Hypothalamus (tissue), 51 donors: Measurements from ENCODE around the gene GRM7.
A peak's percentile ranks its signal among the peaks of the same experiment; 100 is the strongest.

Experiments used
- DNase-seq, 51 donors: peaks; one replicate each; lab custom pipeline; 2025; lab: John Stamatoyannopoulos, UW

The GRM7 gene

DNA sequence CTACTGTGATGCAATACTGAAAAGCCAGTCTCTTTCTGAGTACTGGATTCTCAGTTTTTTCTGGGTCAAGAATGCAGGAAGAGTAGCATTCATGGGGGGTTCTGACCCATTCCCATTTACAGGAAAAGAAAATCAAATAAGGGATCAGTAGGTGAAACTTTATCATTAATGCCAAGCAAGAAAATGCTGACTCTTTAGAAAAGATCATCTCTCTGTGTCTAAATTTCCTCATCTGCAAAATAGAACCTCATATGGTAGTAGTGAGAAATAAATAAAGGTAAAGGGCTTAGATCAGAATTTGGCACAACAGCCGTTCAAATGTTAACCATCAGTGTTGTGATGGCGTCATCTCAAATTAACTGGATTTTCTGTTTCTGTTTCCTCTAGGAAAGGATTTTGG, 833.1 kb downstream of the GRM7 start:
- no peak for DNase-seq

DNA sequence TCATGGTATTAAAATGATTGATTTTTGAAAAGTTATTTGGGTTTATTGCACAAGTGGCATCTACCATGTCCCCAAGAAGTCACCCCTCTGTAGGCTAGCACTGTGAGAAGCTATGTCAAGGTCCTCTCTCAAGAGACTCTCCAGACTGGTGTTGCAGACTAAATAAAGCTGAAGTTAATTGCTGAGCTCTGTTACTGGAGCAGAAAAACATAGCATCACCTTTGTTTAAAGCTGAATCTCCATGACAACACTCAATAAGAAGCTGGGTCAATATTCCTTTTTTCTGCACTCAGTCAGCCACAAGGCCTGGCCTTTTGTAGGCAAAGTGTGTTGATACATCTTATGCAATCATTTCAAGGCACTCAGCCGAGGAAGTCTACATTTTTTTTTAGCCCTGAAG, 834.1 kb downstream of the GRM7 start:
- DNase-seq: peak in 2 of 51 donors; percentile 7 to 27

DNA sequence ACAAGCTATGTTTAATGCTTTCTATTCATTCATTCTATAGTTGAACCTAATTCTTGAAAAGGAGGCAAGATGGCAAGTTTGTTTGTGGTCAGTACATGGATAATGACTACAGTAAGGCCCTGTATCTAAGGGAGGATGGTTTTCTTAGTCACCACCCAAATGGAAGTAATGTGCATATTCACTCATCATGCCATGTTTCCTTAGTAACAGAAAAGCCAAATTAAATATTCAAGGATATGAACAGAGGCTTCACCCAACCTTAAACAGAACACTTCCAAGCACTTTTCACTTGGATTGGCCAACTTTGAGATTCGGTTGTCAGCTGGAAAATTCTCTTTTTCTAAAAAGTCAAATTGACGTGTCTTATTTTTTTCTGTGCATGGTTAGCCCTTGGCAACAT, 835.4 kb downstream of the GRM7 start:
- no peak for DNase-seq

DNA sequence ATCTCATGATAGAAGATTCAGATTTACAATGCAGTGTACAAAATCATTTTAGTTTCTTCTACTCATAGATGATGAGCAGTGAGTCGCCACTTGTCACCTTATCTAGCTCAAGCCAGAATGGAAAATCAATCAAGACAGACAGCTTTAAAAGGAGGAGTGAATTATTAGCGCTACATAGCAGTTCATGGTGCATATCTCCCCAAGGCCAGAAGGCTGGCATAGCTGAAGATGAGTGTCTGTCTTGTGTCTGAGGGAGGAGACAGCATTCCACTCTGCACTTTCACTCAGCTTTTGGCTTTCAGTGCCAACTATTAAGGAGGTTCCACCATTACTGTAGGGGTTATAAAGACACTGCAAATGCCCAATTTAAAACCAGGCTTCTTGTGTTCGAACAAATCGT, 836.6 kb downstream of the GRM7 start:
- no peak for DNase-seq

DNA sequence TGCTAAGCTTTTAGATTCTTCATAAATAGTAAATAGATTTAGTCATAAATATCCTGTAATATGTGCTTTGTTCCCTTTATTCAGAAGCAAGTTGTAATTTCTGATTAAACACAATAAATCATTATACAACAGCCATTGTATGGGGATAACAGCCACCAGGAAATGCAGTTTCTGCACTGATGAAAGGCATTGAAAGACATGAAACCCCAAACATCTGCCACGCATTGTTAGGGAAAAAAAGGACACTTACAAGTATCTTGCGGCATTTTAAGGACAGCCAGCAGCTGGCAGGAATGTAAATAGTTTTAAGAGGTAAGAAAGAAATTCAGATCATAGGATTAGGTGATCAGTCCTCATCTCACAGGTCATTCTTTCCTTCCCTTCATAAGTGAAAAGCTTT, 839.6 kb downstream of the GRM7 start:
- DNase-seq: peak in 1 of 51 donors; percentile 26

DNA sequence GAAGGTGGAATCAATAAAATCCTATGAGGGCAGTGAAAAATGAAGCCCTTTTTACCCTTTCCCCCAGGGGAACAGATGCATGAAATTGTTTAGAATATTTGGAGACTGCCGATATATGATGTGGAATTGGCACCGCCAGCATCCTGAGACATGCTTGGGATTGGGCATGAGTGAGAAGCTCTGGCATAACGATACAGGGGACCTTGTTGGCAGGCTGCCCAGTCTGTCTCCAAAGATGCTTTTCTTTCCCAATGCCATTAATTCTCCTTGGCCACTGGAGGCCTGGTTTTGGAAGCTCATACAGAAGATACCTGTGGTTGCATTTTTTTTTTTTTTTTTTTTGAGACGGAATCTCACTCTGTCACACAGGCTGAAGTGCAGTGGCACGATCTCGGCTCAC, 840.1 kb downstream of the GRM7 start:
- peak in 2 of 51 donors; percentile 3 for DNase-seq

DNA sequence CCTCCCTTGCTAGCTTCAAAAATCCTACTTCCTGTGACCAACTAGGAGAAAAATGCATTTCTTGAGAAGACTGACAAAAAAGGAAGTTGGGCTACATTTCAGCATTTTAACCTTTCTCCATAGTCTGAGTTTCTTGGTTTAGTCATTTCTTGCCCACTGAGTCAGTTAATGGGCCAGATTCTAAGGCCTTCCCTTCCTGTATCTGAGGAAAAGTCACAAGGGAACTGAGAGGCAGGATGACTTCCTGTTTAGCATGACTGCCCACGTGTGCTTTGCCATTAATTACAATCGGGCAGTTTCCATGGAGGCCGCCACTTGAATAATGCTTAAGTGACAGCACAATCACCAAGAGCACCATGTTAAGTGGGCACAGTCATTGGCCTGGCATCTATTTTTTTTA, 846.3 kb downstream of the GRM7 start:
- DNase-seq: no peak

DNA sequence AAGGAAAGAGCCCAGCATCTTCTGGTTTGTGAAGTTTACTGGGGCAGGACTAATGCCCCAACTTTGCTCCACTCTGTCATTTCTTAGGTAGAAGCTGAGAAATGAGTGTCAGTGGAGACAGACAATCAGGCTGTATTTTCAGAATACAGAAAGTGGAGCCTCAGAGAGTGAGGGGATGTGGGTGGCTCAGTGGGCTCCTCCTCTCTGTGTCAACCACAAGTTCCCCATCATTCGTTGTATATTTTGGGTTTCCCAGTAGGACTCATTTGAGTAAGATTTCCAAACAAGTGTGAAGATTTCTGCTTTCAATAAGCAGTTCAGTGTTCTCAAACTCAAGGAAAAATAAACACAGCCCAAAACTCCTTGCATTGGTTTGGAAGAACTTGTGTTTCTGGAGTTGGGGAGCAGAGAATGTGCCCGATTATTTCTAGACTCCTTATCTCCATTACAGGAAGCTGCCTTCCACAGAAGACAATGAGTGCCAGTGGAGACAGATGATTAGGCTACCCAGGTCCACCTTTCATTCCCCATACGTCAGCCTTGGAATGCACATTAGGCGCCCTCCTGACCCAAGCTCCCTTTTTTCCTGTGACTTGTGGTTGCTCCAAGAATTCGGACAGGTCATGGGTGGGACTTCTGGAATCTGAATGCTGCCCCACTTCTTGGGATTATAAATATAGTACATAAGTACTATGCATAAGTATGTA, 848.6 kb downstream of the GRM7 start:
- no peak for DNase-seq

DNA sequence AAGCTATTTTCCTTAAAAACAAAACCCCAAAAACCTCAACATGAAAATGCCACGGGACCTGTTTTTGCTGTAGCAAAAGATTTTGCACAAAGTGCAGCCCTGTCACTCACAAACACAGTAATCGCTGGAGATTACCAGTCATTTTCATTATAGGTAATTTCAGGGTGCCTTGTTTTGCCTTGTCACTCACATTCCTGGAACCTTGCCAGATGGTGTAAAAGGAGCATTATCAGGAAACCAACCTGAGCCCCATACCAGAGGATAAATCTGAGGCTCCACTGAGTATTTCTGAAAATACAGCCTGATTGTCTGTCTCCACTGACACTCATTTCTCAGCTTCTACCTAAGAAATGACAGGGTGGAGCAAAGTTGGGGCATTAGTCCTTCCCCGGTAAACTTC, 849.4 kb downstream of the GRM7 start:
- DNase-seq: no peak

DNA sequence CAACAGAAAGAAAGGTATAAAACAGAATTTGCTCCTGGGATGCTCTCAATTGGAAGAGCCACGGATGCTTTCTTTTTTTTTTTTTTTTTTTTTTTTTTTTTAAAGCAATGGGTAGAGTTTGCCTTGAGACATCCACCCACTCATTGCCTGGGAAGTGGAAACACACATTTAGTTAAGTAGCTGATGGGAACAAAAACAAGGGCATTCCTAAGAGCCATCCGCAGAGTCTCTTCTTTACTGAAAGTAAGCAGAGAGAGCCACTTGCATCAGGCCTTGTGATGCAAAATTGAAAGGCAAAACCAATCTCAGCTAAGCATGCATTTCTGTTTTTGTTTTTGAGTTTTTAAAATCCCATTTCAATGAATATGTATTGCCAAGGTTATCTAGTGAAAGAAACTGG, 852.8 kb downstream of the GRM7 start:
- DNase-seq: no peak

DNA sequence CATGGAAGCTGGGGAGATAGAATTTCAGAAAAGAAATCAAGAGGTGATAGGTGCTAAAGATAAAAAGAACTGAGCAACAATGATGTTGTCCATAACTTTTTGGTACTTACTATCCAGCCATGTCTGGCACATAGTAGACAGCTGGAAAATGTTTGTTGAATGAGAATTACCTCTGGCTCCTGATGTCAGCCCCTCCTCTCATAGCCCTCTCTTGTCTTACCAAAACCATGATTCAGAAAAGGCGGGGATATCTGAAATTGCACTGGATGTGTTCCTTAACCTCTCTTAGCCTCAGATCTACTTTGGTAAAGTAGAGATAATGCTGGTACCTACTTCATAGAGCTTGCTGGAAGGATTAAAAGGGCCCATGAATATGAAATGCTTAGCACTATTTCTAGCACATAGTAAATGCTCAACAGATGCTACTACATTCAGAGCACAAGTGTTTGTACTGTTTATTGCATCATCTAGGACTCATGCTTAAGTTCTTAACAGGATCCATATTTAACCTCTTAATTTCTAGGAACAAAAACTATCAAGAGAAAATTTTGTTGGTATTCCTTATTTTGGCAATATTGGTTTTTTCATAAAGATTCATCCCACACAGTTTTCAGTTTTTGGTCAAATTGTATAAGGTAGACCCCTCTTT, 859.9 kb downstream of the GRM7 start:
- DNase-seq: no peak

DNA sequence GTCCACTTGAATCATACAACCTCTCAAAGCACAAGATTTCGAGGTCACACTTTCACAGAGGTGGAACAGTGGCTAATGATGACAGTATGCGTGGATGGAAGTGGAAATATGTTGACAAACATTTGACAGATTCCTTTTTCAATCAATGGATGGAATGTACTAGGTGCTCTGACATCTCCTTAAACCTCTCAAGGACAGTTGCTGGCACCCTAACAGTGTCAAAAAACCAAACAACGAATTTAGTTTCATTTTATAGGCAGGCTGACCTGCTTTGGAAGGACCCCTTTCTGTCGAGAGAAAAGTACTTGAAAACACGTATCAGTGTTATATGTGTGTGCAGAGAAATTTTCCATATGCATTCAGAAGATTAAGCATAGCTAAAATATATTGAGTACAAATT, 861.0 kb downstream of the GRM7 start:
- no peak for DNase-seq

DNA sequence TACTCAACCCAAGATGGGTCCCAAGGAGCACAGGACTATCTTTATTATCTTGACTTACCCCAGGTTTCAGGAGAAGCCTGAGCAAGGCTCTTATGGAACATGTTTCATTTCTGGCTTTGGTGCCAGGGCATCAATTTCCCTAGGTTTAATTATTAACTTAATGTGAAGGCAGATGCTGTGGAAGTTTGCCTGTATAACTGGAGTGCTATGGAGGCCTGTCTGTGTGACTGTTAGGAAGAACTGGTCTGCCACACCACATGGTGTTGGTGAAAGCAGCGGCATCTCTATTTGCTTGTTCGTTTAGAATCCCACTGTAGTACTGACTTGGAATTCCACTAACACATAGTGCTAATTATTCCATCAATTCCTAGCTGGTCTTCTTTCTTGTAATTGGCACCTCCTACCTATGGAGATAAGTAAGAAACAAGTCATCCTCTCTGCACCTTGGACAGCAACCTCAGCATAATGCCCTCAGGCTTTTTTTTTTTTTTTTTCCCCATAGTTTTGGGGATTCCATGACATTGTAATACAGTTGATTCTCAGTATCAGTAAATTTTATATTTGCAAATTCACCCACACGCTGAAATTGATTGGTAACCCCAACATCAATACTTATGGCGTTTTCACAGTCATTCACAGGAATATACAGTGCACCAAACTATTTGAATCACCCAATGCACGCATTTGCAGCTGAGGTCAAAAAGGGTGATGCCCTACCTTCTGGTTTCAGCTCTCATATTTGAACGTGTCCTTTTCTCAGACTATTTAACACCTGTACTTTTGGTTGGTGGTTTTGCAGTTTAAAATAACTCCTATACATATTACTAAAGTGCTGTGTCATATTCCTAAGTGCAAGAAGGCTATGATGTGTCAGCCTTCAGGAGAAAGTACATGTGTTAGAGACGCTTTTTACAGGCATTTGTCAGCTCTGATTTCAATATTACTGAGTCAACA, 867.9 kb downstream of the GRM7 start:
- DNase-seq: no peak

DNA sequence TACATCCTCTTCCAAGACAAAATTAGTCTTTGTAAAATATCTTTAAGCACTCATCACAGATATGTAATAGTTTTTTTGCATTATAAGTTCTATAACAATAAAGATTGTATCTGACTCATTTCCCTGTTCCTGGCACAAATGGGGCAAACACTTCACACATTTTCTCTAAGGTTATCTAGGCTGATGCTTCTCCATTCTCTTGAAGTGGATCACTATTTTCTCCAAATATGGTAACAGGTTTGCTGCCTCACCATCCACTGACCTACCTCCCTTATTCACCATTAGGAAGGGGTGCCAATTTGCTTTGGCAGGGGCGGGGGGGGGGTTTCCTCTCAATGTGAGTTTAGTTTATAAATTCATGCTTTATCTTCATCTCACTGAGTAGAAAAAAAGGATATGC, 873.0 kb downstream of the GRM7 start:
- DNase-seq: no peak

DNA sequence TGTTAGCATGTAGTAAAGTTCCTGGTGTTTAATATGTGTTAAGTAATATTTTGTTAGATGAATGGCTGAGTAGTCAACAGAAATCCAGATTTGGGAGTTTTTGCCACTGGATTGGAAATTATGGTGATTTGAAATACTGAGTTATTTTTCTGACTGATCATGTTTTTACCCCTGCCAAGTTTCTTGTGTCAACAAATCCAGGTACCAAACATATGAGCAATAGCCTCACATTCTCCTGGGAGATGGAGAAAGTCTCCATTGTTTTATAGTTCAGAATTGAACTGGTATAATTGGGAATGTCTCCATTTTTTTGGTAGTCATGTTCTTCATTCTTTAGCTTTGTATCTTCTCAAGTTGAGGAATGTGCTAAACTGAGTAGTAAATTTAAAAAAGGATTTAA, 873.5 kb downstream of the GRM7 start:
- DNase-seq: no peak

DNA sequence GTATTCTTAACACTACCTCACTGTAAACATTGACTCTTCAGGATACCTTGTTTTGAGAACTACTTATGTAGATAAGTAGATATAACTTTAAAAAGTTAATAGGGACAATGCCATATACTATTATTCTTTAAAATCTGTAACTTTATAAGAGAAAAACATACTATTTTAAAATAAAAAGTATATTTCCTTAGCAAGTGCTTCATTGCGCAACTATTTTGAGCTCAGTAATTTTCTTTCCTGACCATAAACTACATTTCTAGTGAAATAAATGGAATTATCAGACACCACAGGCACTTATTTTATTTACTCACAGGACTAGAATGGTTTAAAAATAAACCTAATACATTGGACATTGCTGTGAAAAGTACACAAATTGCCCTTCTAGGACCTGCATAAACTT, 876.3 kb downstream of the GRM7 start:
- no peak for DNase-seq

DNA sequence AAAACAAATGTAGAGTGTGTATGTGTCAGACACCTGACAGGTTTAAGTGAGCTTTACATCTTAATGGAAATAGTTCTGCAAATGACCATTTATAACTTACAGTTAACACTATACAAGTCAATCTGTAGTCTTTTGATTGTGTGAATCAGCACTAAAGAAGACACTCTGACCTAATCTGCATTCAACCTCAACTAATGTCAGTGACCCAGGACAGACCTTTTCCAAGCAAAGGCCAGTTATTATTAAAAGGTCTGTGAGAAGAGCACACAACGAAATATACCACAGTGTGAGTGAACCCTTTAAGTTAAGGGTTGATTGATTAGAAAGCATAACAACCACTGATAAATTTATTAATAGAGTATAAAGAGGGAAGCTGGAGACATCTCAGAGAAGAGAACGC, 878.8 kb downstream of the GRM7 start:
- DNase-seq: no peak

DNA sequence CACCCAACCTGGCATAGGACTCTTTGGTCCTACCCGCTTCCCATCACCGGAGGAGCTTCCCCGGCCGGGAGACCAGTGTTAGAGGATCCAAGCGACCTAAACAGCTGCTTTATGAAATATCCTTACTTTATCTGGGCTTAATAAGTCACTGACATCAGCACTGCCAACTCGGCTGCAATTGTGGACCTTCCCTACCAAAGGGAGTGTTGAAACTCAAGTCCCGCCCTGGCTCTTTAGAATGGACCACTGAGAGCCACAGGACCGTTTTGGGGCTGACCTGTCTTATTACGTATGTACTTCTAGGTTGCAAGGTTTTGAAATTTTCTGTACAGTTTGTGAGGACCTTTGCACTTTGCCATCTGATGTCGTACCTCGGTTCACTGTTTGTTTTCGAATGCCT, 879.5 kb downstream of the GRM7 start:
- DNase-seq: no peak

DNA sequence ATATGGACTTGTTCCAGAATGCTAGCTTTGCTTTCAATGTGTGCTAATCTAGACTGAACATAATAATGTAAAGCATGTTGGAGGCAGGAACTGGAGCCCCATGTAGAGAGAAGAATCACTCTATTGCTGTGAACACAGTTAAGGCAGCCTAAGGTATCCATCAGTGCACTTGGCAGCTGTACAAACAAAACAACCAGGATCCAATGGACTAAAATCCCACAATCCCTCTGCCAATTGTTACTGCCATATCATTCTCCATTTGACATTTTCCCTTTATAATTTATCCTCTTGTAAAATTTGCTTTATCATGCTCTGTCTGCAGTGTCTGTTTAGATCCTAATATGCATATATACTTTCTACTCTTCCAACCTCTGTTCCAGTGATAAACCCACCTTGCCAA, 883.9 kb downstream of the GRM7 start:
- DNase-seq: no peak

DNA sequence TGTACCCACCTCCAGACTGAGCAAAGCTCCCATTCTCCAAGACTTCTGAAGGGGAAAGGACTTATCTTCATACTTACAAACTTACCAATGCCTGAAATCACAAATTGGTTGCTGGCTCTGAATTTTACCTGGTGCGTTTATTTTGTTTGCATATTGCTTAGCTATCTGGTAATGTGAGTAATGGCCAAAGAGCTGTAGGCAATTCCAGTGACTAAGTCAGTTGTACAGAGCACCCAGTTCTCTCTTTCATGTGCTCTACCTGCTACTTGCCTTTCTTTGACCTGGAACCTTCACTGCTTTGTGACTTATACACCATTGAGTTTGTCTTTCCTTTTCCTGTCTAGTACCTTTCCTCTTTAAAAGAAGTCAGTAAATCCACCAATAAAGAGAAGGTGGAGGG, 884.8 kb downstream of the GRM7 start:
- DNase-seq: no peak

DNA sequence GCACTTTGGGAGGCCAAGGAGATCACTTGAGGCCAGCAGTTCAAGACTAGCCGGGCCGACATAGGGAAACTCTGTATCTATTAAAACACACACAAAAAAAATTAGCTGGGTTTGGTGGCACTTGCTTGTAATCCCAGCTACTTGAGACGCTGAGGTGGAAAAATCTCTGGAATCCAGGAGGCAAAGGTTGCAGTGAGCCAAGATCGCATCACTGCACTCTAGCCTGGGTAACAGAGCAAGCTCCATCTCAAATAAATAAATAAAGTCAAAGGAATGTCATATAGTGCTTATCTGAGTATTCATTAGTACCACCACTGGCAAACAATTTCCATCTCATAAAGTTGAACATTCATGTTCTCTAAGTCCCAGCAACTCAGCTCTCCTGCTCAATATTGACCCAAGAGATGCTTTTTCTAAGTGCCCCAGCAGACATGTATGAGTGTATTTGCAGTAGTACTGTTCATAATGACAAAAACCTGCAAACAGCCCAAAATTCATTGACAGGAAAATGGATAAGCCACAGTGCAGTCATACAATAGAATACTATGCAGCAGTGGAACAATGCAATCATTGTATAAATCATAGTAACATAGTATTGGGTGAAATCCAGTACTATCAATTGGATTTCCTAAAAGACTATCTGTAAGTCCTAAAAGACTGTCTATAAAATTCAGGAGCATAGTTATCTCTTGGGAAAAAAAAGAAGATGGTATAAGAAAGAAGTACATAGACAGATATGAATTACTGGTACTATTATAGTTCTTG, 889.2 kb downstream of the GRM7 start:
- DNase-seq: peak in 1 of 51 donors; percentile 7
